Gastroesophageal sphincter (tissue), 4 donors: Measurements from ENCODE around the gene ISG20L2. TPM values are rescaled to one million over a fixed set of nuclear protein-coding genes. Genes with fewer than 3 reads are reported as not detected.

Experiments
- ATAC-seq: fragments of 150-250 bp; one replicate; pipeline ENCODE4 v1.9.1; 2016; ENCODE audit warnings: mild to moderate bottlenecking, moderate library complexity
- H3K27ac ChIP-seq, 4 donors: fragments of 200-600 bp; sonication (generic) in 3 of 4; 1 replicate in 3 of 4; 2 replicates in 1 of 4; pipeline ENCODE4 v1.5.1; 2016 to 2019
- H3K27me3 ChIP-seq: fragments of 200-600 bp; sonication (generic); one replicate; pipeline ENCODE4 v1.5.1; 2019
- H3K36me3 ChIP-seq, 2 donors: fragments of 200-600 bp; sonication (generic); one replicate each; pipeline ENCODE4 v1.5.1; 2019; ENCODE audit warnings: control low read depth in 1 of 2
- H3K4me1 ChIP-seq, 3 donors: fragments of 200-600 bp; sonication (generic); 1 replicate in 2 of 3; 2 replicates in 1 of 3; pipeline ENCODE4 v1.5.1; 2016 to 2019; ENCODE audit warnings: control low read depth in 2 of 3
- H3K4me3 ChIP-seq, 2 donors: fragments of 200-600 bp; sonication (generic); one replicate each; pipeline ENCODE4 v1.5.1; 2019; ENCODE audit warnings: mild to moderate bottlenecking in 1 of 2, moderate library complexity in 1 of 2
- H3K9me3 ChIP-seq, 3 donors: fragments of 200-600 bp; sonication (generic); one replicate each; pipeline ENCODE4 v1.5.1; 2017 to 2019; ENCODE audit warnings: control low read depth in 2 of 3
- CTCF ChIP-seq, 4 experiments: fragments of 200-600 bp in 2 of 4; fragments of 450-650 bp in 2 of 4; sonication (generic) in 1 of 4; IDR thresholded peaks; one replicate each; pipeline ENCODE4 v1.5.1; 2017 to 2019; ENCODE audit warnings: antibody characterized with exemption in 4 of 4, mild to moderate bottlenecking in 2 of 4, moderate library complexity in 2 of 4
- EP300 ChIP-seq: sonication (generic); formaldehyde crosslinking; IDR thresholded peaks from one replicate; pipeline ENCODE4 v1.6.1; 2017; ENCODE audit warnings: antibody characterized with exemption, mild to moderate bottlenecking
- POLR2A ChIP-seq, 2 donors: fragments of 450-650 bp; IDR thresholded peaks; one replicate each; pipeline ENCODE4 v1.6.1; 2017; ENCODE audit warnings: antibody characterized with exemption in 2 of 2, mild to moderate bottlenecking in 2 of 2, moderate library complexity in 1 of 2
- POLR2AphosphoS5 ChIP-seq: sonication (generic); formaldehyde crosslinking; IDR thresholded peaks from one replicate; pipeline ENCODE4 v1.6.1; 2017; ENCODE audit warnings: antibody characterized with exemption
- WGBS, 2 donors: methylation state at CpG; one replicate each; pipeline ENCODE4 v1.1.5; 2018; ENCODE audit warnings: low coverage in 1 of 2; 5-methylcytosine and 5-hydroxymethylcytosine counted together
- total RNA-seq, 4 donors: library from RNA; depleted of rRNA; stranded (reverse); fragments of >200 nt; gene quantifications; one replicate each; pipeline ENCODE4 v1.1.0, GENCODE V29; 2016

ISG20L2 gene
- total RNA-seq, 4 donors from 2014 or later: 14.5 to 18.4 (median 17.0) TPM

GRCh38 chr1:156711011-156711817 lies 17.4 kb downstream of the ISG20L2 start:
- Histone ChIP-seq H3K27me3 (no peaks in the 10 kb centered on the region), H3K9me3 (no peaks in the 10 kb centered on the region), H3K36me3 (peaks cover 0 to 10% of the 10 kb centered on the region in 2 donors), H3K4me1 (peaks cover 0 to 66% (median 26%) of the 10 kb centered on the region in 3 donors), H3K4me3 (no peak overlapping the region), H3K27ac (peak overlapping the region in 1 of 4 donors; percentile 62)
- TF ChIP-seq POLR2AphosphoS5 (no peak), CTCF (IDR thresholded peaks at IDR 0.05) (no peak)
- no peak for ATAC-seq
- WGBS, 2 donors: no CpG with 5 or more reads among the region's 9 CpGs

DNA sequence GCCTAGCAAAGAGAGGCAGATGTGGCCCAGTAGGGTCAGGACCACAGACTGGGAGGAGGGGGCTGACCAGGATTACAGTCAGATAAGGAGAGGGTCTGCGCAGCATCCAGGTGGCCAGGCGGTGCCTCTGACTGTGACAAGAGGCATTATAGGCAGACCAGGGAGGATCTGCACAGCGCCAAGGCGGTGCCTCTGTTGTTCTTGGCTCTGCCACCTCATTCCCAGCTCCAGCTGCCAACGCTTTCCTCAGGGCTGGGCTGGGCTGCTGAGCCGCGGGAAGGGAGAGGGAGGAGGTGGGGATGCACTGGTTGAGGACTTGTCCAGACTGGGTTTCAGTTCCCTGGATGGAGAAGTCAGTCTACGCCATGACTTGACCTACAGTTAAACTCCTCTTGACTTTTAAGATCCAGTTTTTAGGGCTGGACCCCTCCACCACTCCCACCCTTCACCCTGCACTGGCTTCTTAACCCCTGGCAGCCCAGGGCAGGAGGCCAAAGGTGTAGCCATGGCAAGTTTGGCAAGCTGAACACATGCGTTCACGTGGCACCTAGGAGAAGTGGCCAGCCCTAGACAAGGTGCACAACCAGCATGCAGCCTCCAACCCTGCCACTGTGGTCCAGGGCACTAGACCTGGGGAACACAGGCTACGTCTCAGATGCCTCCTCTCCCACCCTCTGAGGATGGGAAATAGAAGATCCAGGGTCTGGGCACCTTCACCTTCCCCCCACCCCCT lies 18.6 kb downstream of the ISG20L2 start:
- WGBS, 2 donors: 40% methylated on average over 3 of the region's 11 CpGs; no CpG with 5 or more reads in 1 of the 2 donors
- TF ChIP-seq POLR2A (IDR thresholded peaks at IDR 0.05) (no peak), POLR2AphosphoS5 (no peak), CTCF (IDR thresholded peaks at IDR 0.05) (no peak), EP300 (no peak)
- Histone ChIP-seq H3K9me3 (no peaks in the 10 kb centered on the region), H3K4me3 (no peak overlapping the region), H3K4me1 (peaks cover 0 to 79% (median 39%) of the 10 kb centered on the region in 3 donors), H3K27ac (peak overlapping the region in 3 of 4 donors; percentile 48 to 85 (median 62)), H3K27me3 (no peaks in the 10 kb centered on the region), H3K36me3 (no peaks in the 10 kb centered on the region)
- ATAC-seq: peak; percentile 68

GRCh38 chr1:156709031-156709430 lies 19.5 kb downstream of the ISG20L2 start:
- peak overlapping the region in 3 of 4 donors; percentile 48 to 85 (median 62) for H3K27ac ChIP-seq
- WGBS, 2 donors: 93 to 94% methylated on average over 3 of the region's 4 CpGs
- no peaks in the 10 kb centered on the region for H3K36me3 ChIP-seq
- ATAC-seq: no peak
- no peaks in the 10 kb centered on the region for H3K9me3 ChIP-seq
- TF ChIP-seq EP300: no peak
- TF ChIP-seq POLR2A (IDR thresholded peaks at IDR 0.05): no peak
- TF ChIP-seq CTCF (IDR thresholded peaks at IDR 0.05): no peak
- no peak for TF ChIP-seq POLR2AphosphoS5
- H3K4me3 ChIP-seq: no peak overlapping the region
- peaks cover 9% of the 10 kb centered on the region for H3K27me3 ChIP-seq
- peaks cover 0 to 88% (median 47%) of the 10 kb centered on the region in 3 donors for H3K4me1 ChIP-seq

DNA sequence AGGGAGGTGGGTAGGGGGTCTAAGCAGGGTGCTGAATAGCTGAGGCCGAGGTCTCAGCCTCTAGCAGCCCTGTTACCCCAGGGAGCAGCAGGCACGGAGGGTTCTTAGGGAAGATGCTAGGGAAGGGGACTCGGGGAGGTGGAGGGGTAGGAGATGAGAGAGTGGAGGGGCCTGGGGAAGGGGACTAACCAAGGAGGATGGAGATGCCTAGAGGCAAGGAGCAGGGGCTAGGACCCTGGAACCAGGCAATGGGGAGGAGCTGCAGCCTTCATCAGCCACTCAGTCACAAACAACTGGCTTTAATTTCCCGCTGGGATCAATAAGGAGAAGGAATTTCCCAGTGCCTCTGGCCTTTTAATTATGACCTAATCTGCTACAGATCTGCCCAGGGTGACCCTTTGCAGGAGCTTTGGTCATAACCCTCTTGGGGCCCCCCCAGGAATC lies 20.3 kb downstream of the ISG20L2 start:
- Histone ChIP-seq H3K9me3 (no peaks in the 10 kb centered on the region), H3K27ac (peak overlapping the region in 3 of 4 donors; percentile 37 to 85 (median 83)), H3K4me1 (peaks cover 0 to 95% (median 47%) of the 10 kb centered on the region in 3 donors), H3K4me3 (no peak overlapping the region), H3K36me3 (no peaks in the 10 kb centered on the region), H3K27me3 (peaks cover 17% of the 10 kb centered on the region)
- TF ChIP-seq EP300 (no peak), POLR2AphosphoS5 (no peak), CTCF (IDR thresholded peaks at IDR 0.05) (no peak), POLR2A (IDR thresholded peaks at IDR 0.05) (no peak)
- WGBS, 2 donors: 53 to 100% methylated on average over 1 to 4 of the region's 4 CpGs
- ATAC-seq: no peak
